ENCODE data around the gene MAN2A2. TPM values are rescaled to one million over a fixed set of nuclear protein-coding genes. Genes with fewer than 3 reads are reported as not detected.

MAN2A2 gene
- total and polyA plus RNA-seq, 9 of the 15 experiments (the other 6 are each of a cell fraction or from before 2014, with no cell fraction given) = 7.3 to 151 (median 43.4) TPM

GRCh38 chr15:90902040-90902839 lies 862 bp upstream of the MAN2A2 start (continued):
- TF ChIP-seq, protein P1, sequence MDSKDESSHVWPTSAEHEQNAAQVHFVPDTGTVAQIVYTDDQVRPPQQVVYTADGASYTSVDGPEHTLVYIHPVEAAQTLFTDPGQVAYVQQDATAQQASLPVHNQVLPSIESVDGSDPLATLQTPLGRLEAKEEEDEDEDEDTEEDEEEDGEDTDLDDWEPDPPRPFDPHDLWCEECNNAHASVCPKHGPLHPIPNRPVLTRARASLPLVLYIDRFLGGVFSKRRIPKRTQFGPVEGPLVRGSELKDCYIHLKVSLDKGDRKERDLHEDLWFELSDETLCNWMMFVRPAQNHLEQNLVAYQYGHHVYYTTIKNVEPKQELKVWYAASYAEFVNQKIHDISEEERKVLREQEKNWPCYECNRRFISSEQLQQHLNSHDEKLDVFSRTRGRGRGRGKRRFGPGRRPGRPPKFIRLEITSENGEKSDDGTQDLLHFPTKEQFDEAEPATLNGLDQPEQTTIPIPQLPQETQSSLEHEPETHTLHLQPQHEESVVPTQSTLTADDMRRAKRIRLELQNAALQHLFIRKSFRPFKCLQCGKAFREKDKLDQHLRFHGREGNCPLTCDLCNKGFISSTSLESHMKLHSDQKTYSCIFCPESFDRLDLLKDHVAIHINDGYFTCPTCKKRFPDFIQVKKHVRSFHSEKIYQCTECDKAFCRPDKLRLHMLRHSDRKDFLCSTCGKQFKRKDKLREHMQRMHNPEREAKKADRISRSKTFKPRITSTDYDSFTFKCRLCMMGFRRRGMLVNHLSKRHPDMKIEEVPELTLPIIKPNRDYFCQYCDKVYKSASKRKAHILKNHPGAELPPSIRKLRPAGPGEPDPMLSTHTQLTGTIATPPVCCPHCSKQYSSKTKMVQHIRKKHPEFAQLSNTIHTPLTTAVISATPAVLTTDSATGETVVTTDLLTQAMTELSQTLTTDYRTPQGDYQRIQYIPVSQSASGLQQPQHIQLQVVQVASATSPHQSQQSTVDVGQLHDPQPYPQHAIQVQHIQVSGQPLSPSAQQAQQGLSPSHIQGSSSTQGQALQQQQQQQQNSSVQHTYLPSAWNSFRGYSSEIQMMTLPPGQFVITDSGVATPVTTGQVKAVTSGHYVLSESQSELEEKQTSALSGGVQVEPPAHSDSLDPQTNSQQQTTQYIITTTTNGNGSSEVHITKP (IDR thresholded peaks at IDR 0.05; ENCODE audit: partially characterized antibody) = peak; percentile 52
- TF ChIP-seq, protein P2, sequence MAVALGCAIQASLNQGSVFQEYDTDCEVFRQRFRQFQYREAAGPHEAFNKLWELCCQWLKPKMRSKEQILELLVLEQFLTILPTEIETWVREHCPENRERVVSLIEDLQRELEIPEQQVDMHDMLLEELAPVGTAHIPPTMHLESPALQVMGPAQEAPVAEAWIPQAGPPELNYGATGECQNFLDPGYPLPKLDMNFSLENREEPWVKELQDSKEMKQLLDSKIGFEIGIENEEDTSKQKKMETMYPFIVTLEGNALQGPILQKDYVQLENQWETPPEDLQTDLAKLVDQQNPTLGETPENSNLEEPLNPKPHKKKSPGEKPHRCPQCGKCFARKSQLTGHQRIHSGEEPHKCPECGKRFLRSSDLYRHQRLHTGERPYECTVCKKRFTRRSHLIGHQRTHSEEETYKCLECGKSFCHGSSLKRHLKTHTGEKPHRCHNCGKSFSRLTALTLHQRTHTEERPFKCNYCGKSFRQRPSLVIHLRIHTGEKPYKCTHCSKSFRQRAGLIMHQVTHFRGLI (CRISPR knock-in tag; IDR thresholded peaks at IDR 0.05) = no peak
- TF ChIP-seq POLR2AphosphoS2 (IDR thresholded peaks at IDR 0.05; ENCODE audit: low read length) = no peak
- no peak for TF ChIP-seq SP2 (IDR thresholded peaks at IDR 0.05; ENCODE audit: extremely low read depth, low read depth, low read length, poor library complexity, severe bottlenecking)
- TF ChIP-seq ZC3H4 (CRISPR knock-in tag; IDR thresholded peaks at IDR 0.05; ENCODE audit: borderline replicate concordance) = peak; percentile 35; the same call in 1 of the 2 replicates
- peak; percentile 65; the same call in 1 of the 2 replicates for TF ChIP-seq ZNF589 (CRISPR knock-in tag; IDR thresholded peaks at IDR 0.05; ENCODE audit: low read depth)
- TF ChIP-seq, protein P3, sequence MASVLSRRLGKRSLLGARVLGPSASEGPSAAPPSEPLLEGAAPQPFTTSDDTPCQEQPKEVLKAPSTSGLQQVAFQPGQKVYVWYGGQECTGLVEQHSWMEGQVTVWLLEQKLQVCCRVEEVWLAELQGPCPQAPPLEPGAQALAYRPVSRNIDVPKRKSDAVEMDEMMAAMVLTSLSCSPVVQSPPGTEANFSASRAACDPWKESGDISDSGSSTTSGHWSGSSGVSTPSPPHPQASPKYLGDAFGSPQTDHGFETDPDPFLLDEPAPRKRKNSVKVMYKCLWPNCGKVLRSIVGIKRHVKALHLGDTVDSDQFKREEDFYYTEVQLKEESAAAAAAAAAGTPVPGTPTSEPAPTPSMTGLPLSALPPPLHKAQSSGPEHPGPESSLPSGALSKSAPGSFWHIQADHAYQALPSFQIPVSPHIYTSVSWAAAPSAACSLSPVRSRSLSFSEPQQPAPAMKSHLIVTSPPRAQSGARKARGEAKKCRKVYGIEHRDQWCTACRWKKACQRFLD (CRISPR knock-in tag; IDR thresholded peaks at IDR 0.05) = peak; percentile 85; the same call in 1 of the 2 replicates
- peak; percentile 58 for TF ChIP-seq TBP (optimal IDR thresholded peaks at IDR 0.05; ENCODE audit: low read depth, low read length)
- TF ChIP-seq ZBTB40 (IDR thresholded peaks at IDR 0.05) = 0 out of 2 replicates have a peak, but pooled peaks have one; percentile 33
- no peak for TF ChIP-seq ZBTB40 (CRISPR knock-in tag; IDR thresholded peaks at IDR 0.05)
